Endothelial cell of umbilical vein (primary cell): ENCODE measurements around the gene TMEM208. TPM values are rescaled to one million over a fixed set of nuclear protein-coding genes. Genes with fewer than 3 reads are reported as not detected.

ENCODE experiments used
- BruUV-seq: library from RNA; stranded (reverse); fragments of 400-500 nt; replicated peaks from 2 replicates; lab custom pipeline; 2021; lab: Mats Ljungman, UMichigan
- CTCF ChIA-PET: fragments of 300-600, 350-600 bp; sonication (Branson Sonifier 250); formaldehyde crosslinking; loops from one replicate; lab custom pipeline; 2021; ENCODE audit warnings: antibody characterized with exemption, inconsistent platforms; lab: Charles Lee
- POLR2A ChIA-PET: fragments of 300-600, 350-600 bp; sonication (Branson Sonifier 250); formaldehyde crosslinking; loops from one replicate; lab custom pipeline; 2021; ENCODE audit warnings: antibody characterized with exemption, inconsistent platforms; lab: Charles Lee
- DNase-seq: peaks from one replicate; pipeline ENCODE4 v3.0.0-alpha.2; 2011; ENCODE audit warnings: low read depth, low spot score
- FAIRE-seq: peaks from 2 replicates; lab custom pipeline; 2011; peaks lifted over from hg19 to GRCh38; lab: Jason Lieb, UNC
- H2AFZ ChIP-seq: 2 replicates; pipeline ENCODE4 v1.6.0; 2012; ENCODE audit warnings: low read depth, low read length, control low read depth, inconsistent platforms
- H3K27ac ChIP-seq: 2 replicates; pipeline ENCODE4 v1.5.1; 2011; ENCODE audit warnings: low read depth, mild to moderate bottlenecking, control low read depth, low read length, moderate library complexity; ENCODE audit not compliant: insufficient read depth
- H3K27me3 ChIP-seq, 2 experiments: 2 replicates each; pipeline versions ENCODE4 v1.6.0 to v1.6.1; 2011; ENCODE audit warnings: low read length in 2 of 2, mixed read lengths in 1 of 2; ENCODE audit not compliant: control insufficient read depth in 2 of 2, insufficient read depth in 2 of 2
- H3K36me3 ChIP-seq, 2 experiments: 2 replicates in 1 of 2; 3 replicates in 1 of 2; pipeline ENCODE4 v1.5.1; 2011; ENCODE audit warnings: low read length in 2 of 2, mild to moderate bottlenecking in 1 of 2, moderate library complexity in 1 of 2; ENCODE audit not compliant: control insufficient read depth in 2 of 2, insufficient read depth in 2 of 2; ENCODE audit errors: extremely low read depth in 1 of 2
- H3K4me1 ChIP-seq: 3 replicates; pipeline ENCODE4 v1.5.1; 2011; ENCODE audit warnings: mild to moderate bottlenecking, low read length; ENCODE audit not compliant: control insufficient read depth, insufficient read depth; ENCODE audit errors: extremely low read depth
- H3K4me2 ChIP-seq: 2 replicates; pipeline ENCODE4 v1.6.1; 2011; ENCODE audit warnings: low read length, control low read depth, mixed read lengths; ENCODE audit not compliant: insufficient read depth
- H3K4me3 ChIP-seq, 3 experiments: fragments of 200-600 bp in 1 of 3; sonication (generic), shearing (Covaris generic) in 1 of 3; replicated peaks in 1 of 3; 2 replicates each; pipeline ENCODE4 v1.5.1; 2011 to 2016; ENCODE audit warnings: control low read depth in 3 of 3, low read length in 3 of 3, mild to moderate bottlenecking in 2 of 3, inconsistent platforms in 1 of 3, low read depth in 1 of 3, moderate library complexity in 1 of 3; ENCODE audit not compliant: insufficient read depth in 1 of 3
- H3K79me2 ChIP-seq: 2 replicates; pipeline ENCODE4 v1.6.0; 2012; ENCODE audit warnings: low read length, inconsistent platforms; ENCODE audit not compliant: control insufficient read depth, insufficient read depth
- H3K9ac ChIP-seq: replicated peaks from 2 replicates; pipeline ENCODE3; 2011; ENCODE audit warnings: low read length, control low read depth; ENCODE audit not compliant: insufficient read depth; ENCODE audit errors: extremely low read depth
- H3K9me1 ChIP-seq: replicated peaks from 3 replicates; pipeline ENCODE4 v1.6.0; 2011; ENCODE audit warnings: mild to moderate bottlenecking, low read length; ENCODE audit not compliant: control insufficient read depth, insufficient read depth; ENCODE audit errors: extremely low read depth
- H3K9me3 ChIP-seq: replicated peaks from 2 replicates; pipeline ENCODE4 v1.5.1; 2012; ENCODE audit warnings: low read length, inconsistent platforms; ENCODE audit not compliant: control insufficient read depth, insufficient read depth
- H4K20me1 ChIP-seq: replicated peaks from 2 replicates; pipeline ENCODE3; 2011; ENCODE audit warnings: mild to moderate bottlenecking, low read length; ENCODE audit not compliant: control insufficient read depth, insufficient read depth; ENCODE audit errors: extremely low read depth
- CTCF ChIP-seq, 2 donors: IDR thresholded peaks; 1 replicate in 1 of 2; 2 replicates in 1 of 2; pipeline ENCODE4 v1.5.1; 2011; ENCODE audit warnings: low read length in 2 of 2, mild to moderate bottlenecking in 2 of 2, moderate library complexity in 2 of 2, control low read depth in 1 of 2, inconsistent platforms in 1 of 2, low read depth in 1 of 2; ENCODE audit not compliant: insufficient read depth in 1 of 2; ENCODE audit errors: extremely low read depth in 1 of 2
- EZH2 ChIP-seq: IDR thresholded peaks from 2 replicates; pipeline ENCODE4 v1.6.1; 2012; ENCODE audit warnings: borderline replicate concordance, low read depth, mild to moderate bottlenecking, moderate library complexity, low read length, inconsistent platforms; ENCODE audit not compliant: severe bottlenecking
- FOS ChIP-seq: IDR thresholded peaks from 2 replicates; pipeline ENCODE4 v1.6.1; 2011; ENCODE audit warnings: mild to moderate bottlenecking, low read length, moderate library complexity, borderline replicate concordance; ENCODE audit not compliant: insufficient read depth
- GATA2 ChIP-seq: IDR thresholded peaks from 2 replicates; pipeline ENCODE4 v1.7.0; 2011; ENCODE audit warnings: low read depth, mild to moderate bottlenecking, moderate library complexity, mixed read lengths, low read length; ENCODE audit not compliant: insufficient read length, insufficient read depth
- JUN ChIP-seq: IDR thresholded peaks from 2 replicates; pipeline ENCODE4 v1.6.1; 2011; ENCODE audit warnings: borderline replicate concordance, low read depth; ENCODE audit not compliant: insufficient read length, insufficient read depth
- MAX ChIP-seq: IDR thresholded peaks from 2 replicates; pipeline ENCODE4 v1.6.1; 2011; ENCODE audit not compliant: insufficient read depth, insufficient read length
- MYC ChIP-seq: IDR thresholded peaks from one replicate; pipeline ENCODE4 v1.6.1; 2011; ENCODE audit warnings: mild to moderate bottlenecking, low read depth, low read length
- POLR2A ChIP-seq: IDR thresholded peaks from 2 replicates; pipeline ENCODE4 v1.6.1; 2012; ENCODE audit warnings: low read depth, mild to moderate bottlenecking, control low read depth, low read length
- POLR2AphosphoS5 ChIP-seq: IDR thresholded peaks from 2 replicates; pipeline ENCODE4 v1.6.1; 2012; ENCODE audit warnings: low read depth, mild to moderate bottlenecking, control low read depth, low read length, moderate library complexity; ENCODE audit not compliant: insufficient read depth
- dilution Hi-C: fragments of 300-500 bp; cut with MboI; formaldehyde crosslinking; loops from one replicate; pipeline ENCODE4 v1.15.0; 2019; ENCODE audit warnings: low sequenced_read_pairs; ENCODE audit not compliant: extremely low pct_ligation_motif_present
- intact Hi-C: fragments of 100-400 bp; cut with micrococcal nuclease; formaldehyde crosslinking; loops from one replicate; pipeline ENCODE4 v1.10.0; 2022
- polyA plus RNA-seq, 4 experiments: library from polyadenylated mRNA; depleted of rRNA in 3 of 4; stranded (reverse) in 3 of 4; unstranded in 1 of 4; fragments of >200 nt; gene quantifications; 2 replicates each; pipeline versions ENCODE4 v1.2.1 to v1.2.3, GENCODE V29; 2011 to 2012; ENCODE audit warnings: missing spikeins in 1 of 4
- total RNA-seq: library from RNA; stranded (reverse); gene quantifications from 2 replicates; pipeline ENCODE4 v1.2.3, GENCODE V29; 2021

Gene TMEM208
- total and polyA plus RNA-seq, 2 donors (not counting 3 experiments of a cell fraction or from before 2014, with no cell fraction given): 35.3 to 94.0 TPM

- BruUV-seq: no TSS peak
- no peaks in the 10 kb centered on the region for H3K9me1 ChIP-seq
- no peaks in the 10 kb centered on the region for H3K36me3 ChIP-seq
- TF ChIP-seq CTCF (IDR thresholded peaks at IDR 0.05; ENCODE audit: extremely low read depth in 1 of 2, insufficient read depth in 1 of 2, low read depth in 1 of 2, low read length in 2 of 2): peak; percentile 91 to 97
- TF ChIP-seq GATA2: no peak
- peak; percentile 83 for TF ChIP-seq MAX
- no peak for TF ChIP-seq POLR2A
- no peak for TF ChIP-seq JUN
- peak; percentile 60 for TF ChIP-seq POLR2AphosphoS5
- no peak for TF ChIP-seq EZH2
- no peak for TF ChIP-seq FOS
- no peak for TF ChIP-seq MYC
- H3K9ac ChIP-seq: no peak overlapping the region
- no peaks in the 10 kb centered on the region for H3K27me3 ChIP-seq
- intact Hi-C loops: loop anchor here (1.0 kb wide), 5 partner anchors 7 to 231 kb away; partner anchors contain the start of gene E2F4
- POLR2A ChIA-PET: no interaction called here
- FAIRE-seq (peak; percentile 97), DNase-seq (peak; percentile 80)
- peaks cover 13% of the 10 kb centered on the region for H3K79me2 ChIP-seq
- no peaks in the 10 kb centered on the region for H4K20me1 ChIP-seq
- CTCF ChIA-PET: interaction anchor here (0.6 to 3.5 kb wide), 35 partner anchors 8 to 589 kb away, joined by 3 to 40 read pairs (median 4); partner anchors contain the start of genes CBFB, CES3, FBXL8 and HSF4
- H2AFZ ChIP-seq: no peak overlapping the region
- H3K4me2 ChIP-seq: no peak overlapping the region
- peaks cover 37% of the 10 kb centered on the region for H3K4me1 ChIP-seq
- dilution Hi-C loops: no loop called here
- H3K27ac ChIP-seq: no peak overlapping the region
- H3K4me3 ChIP-seq: no peak overlapping the region
- H3K9me3 ChIP-seq: no peaks in the 10 kb centered on the region
Observed at GRCh38 chr16:67184995-67185650, 41.8 kb upstream of the TMEM208 start.
